Measurements from ENCODE around the gene TSPAN14.
"Not testable (repeated sequence)": the region's sequence is repeated elsewhere in the genome, so short reads cannot be mapped to it uniquely, and the experiment has no call there.

TSPAN14 gene

DNA sequence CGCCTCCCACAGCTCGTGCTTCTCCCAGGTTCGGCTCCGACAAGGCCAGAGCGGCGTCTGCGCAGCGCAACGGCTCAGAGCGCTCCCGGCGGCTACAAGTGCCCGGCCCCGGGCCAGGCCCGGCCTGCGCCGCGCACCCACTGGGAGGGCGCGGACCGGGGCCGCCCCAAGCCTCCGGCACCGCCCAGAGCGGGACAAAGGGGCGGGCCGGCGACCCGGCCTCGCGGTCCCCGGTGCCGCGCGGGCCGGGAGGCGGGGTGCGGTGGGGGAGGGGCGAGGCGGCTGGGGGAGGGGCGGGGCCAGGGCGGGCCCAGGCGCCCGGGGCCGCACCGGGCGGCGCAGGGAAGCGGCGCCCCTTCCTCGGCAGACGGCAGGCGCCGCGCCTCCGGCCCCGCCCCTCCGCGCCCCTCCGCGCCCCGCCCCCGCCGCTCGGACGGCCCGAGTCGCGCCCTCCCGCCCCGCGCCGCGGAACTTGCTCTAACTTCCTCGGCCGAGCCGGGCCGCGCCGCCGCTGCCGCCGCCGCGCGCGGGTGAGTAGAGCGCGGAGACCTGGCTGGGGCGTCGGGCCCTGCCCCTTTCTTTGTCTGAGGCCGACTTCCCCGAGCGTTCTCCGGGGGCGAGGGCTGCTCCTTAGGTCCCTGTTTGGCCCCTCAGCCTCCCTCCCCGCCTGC lies at the start of gene TSPAN14:
TSPAN14 (plus strand) TSS at position 469 of the 671 bp plus-strand sequence. CDS start 34,924 bp downstream, outside the sequence.
- DNase-seq = peak; percentile 89

GRCh38 chr10:80405035-80405434 lies 49.1 kb upstream of the TSPAN14 start:
- DNase-seq = no peak

- DNase-seq = no peak
These were observed 48.5 kb upstream of the TSPAN14 start for GRCh38 chr10:80405626-80406025.

DNA sequence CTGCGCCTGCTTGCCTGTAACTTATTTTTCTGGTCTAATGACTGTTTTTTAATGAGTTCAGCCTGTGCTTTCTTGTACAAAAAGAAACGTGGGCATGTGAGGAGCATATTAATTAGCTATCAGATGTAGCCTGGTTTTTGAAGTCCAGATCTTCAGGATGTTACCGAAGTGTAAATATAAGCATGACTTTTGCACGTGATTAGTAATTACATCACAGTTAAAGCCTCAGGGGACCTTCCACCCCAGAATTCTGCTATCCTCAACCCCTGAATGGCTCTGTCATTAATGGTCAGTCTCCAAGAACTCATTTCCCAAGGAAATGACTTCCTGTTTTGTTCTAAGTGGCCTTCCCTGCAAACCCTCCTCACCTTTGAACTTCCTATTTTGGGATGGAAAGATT lies 47.9 kb upstream of the TSPAN14 start:
- no peak for DNase-seq

- DNase-seq = peak; percentile 29
These were observed 46.3 kb upstream of the TSPAN14 start for GRCh38 chr10:80407812-80408241.

GRCh38 chr10:80408242-80409101 lies 45.6 kb upstream of the TSPAN14 start, which contains the start of gene PRXL2A:
TSS of gene PRXL2A (plus strand) at chr10:80408551. CDS start at chr10:80420468, 11,917 bp downstream.
- DNase-seq = peak; percentile 91

GRCh38 chr10:80409121-80409520 lies 45.0 kb upstream of the TSPAN14 start:
- no peak for DNase-seq

DNA sequence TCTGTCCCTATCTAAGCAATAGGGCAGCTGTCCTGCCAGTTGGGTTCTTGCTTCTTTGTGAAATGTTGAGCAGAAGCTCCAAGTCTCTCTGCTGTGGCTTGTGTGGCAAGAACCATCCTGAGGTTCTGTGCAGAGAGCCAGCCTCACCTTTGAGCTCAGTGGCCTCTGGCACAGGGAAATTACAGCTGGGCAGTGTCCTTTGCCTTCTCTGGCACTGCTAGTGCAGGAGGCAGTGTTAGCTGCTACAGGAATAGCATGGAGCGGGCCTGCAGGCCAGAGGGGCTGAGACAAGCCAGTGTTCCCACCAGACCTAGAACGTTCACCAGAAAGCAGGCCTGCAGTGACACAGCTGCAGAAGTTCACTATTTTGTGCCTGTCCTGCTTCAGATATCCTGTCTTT lies 44.0 kb upstream of the TSPAN14 start:
- no peak for DNase-seq

GRCh38 chr10:80410578-80411145 lies 43.4 kb upstream of the TSPAN14 start:
- DNase-seq = no peak

GRCh38 chr10:80411267-80411668 lies 42.8 kb upstream of the TSPAN14 start:
- no peak for DNase-seq

DNA sequence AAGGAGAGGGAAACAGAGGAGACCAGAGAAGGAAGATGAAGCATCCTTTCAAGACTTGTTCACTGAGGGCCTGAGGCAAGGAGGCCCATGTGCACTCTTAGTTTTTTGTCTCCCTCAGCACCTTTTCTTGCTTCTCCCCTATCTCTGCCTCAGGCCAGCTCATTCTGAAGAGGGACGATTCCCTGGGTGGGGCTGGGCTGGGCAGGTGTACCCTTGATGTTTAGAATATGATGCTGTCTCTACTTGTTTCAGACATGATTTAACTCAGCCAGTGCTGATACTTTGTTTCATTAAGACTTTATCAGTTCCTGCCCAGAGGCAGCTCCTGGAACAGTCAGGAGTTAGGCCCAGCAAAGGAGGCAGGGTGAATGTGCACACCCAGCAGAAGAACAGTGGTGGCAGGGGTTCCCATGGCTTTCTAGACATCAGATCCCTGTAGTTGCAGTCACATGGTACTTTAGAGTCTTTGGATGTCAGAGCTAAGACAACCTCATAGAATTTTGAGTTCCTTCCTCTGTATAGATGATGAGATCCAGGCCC lies 42.4 kb upstream of the TSPAN14 start:
- DNase-seq = no peak

DNA sequence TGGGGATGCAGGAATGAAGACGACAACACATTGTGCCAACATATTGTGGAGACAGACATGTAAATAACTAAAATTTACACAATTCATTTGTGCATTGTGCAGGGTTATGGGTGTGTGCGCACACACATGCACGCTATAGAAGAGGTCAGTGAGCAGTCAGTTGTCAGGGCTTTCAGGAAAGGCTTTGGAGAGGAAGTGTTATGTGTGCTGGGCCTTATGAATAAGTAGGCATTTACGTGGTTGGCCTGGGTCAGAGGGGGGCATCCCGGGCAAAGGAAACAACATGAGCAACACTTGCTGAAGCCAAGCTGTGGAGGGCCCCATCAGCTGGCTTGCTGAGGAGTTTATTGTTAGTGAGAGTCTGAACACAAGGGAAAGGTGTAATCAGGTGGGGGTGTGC lies 41.6 kb upstream of the TSPAN14 start:
- no peak for DNase-seq

DNA sequence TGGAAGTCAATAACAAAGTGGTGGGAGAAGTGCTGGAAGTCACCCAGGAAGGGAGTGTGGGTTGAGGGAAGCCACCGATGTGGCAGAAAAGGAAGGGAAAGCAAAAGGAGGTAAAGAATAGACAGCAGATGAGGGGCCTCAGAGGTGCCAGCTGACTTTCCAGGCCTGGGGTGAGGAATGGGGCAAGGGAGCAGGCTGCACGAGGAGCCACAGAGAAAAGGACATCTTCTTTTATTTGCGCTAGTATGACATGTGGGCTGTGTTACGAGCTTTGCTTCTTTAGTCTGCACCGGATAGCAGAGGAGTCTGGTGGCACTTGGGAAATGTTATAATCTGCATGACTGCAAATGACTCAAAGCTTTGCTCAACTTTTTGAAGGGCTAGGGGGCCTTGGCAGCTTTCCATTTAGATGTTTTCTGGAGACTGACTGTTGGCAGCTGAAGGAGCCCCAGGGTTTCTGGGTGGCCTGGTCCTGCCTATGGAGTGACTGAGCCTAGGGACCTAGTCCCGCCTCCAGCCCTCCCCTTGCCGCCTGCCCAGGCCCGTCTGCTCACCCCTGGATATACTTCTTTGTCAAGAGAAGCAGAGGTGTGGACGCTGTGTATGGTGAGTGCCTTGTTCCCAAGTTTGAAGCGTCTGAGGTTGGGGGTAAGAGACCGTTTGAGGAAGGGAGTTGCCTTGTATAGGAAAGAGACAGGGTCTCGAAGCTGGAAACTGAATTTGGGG lies 40.7 kb upstream of the TSPAN14 start:
- DNase-seq = no peak

DNA sequence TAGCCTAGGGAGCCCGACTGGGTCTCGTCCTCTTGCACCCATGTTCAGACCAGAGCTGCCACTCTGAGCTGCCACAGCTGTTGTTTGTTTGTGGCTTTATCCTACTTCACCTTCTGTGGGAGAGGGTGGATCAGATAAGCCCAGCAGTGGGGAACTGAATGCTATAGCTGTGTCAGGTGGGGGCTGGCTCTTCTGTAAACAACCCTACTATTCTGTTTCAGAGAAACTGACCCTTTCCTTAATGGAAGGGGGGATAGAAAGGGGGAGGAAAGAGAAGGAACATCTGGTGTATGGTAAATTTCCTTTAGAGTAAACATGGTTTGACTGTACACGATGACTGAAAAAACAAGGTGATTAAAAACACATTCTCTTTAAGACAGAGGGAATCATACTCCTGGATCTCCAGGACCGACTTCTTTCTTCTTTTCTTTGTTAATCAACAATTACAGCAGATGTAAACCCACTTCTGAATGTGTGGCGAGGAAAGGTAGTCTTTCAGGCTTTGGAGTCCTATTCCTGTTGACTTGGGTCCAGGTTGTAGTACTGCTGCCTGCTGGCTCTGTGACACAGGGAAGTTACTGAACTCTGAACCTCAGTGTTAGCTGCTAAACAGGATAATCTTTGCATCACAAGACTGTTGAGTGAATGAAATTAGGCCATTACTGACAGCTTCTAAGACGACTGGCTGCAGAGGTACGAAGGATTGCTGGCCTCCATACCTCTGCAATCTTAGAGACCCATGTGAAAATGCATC lies 39.8 kb upstream of the TSPAN14 start:
- no peak for DNase-seq

GRCh38 chr10:80415734-80416478 lies 38.2 kb upstream of the TSPAN14 start:
- DNase-seq = no peak

- DNase-seq = no peak
These were observed 37.5 kb upstream of the TSPAN14 start for GRCh38 chr10:80416479-80417098.

DNA sequence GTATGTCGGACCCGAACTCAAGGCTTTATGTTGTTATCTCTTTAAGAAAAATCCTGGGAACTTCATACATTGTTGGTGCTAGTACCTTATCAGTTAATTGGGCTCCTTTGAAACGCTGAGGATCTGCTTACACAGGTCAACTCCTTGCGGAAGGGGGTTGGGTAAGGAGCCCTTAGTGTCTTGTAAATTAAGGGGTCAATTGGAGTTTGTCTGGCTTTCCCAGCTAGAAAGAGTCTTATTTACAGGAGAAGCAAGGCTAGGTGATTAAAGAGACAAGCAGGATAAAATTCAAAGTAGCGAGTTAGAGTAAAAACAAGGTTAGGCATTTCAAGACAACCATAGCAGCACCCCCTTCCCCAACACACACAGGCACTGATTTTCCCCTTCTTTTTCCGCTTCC lies 36.9 kb upstream of the TSPAN14 start:
- not testable (repeated sequence) for DNase-seq

GRCh38 chr10:80421050-80421706 lies 32.9 kb upstream of the TSPAN14 start:
- DNase-seq = no peak

GRCh38 chr10:80421707-80422536 lies 32.2 kb upstream of the TSPAN14 start:
- no peak for DNase-seq

Measured in CD4-positive, alpha-beta T cell treated with Interleukin-6 for 4 hours (primary cell).